ENCODE results near the gene PSMD11. TPM values are rescaled to one million over a fixed set of nuclear protein-coding genes. Genes with fewer than 3 reads are reported as not detected.

The PSMD11 gene
- polyA plus RNA-seq, 1 donor, result 58.1 TPM

DNA sequence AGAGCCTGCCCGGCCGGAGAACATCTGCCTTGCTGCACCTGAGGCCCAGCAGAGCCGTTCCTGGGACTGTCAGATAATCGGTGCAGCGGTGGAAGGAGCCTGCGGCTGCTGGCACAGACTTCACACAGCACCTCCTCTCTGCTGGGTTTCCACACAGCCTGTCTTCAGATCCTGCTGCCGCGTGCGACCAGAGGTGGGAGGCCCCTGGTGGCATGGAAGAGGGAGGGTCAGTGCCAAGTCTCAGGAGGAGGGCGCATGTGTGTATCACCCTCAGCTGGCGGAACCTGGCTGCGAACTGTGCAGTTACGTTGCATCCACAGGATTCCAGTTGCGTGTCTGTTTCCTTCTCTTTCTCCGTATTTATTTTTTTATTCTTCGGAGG, 45.8 kb downstream of the PSMD11 start:
- no peak for DNase-seq (ENCODE audit: low read depth)

DNA sequence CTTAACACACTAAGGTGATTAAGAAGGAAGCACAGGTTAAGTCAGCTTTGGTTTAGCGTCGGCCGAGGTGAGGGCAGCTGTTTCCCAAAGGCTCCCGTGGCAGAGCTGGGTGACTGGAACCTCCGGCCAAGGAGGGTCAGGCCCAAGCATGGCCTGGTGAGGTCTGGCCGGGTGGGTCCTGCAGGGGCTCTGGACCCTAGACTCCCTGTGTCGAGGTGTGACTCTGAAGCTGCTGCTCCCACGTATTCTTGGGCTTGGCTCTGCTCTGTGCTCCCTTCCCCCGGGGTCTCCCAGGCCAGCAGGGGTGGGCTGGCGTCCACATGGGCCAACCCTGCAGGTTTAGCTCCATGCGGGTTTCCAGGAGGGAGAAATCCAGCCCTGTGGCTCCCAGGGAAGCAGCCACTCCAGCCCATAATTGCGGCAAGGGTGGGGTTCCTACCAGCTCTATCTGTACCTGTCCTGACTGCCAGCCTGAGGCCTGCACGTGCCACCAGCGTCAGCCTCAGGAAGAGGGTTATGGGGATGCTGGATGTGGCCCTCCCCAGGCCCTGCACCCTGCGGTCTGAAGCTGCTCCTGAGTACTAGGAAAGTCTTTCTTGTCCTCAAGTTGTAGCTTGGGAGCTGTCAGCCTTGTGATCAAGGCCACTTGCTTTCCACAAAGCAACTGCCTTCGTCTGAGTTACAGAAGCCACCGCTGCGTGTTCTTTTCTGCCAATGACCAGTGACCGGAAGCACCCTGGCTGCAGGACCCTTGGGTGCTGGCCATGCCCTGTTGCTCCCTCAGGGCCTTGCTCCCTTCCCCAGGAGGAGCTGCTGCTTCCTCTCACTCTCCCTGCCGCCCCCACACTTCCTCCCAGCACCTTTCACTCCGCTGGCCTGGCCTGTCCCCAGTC, 47.3 kb downstream of the PSMD11 start:
- DNase-seq (ENCODE audit: low read depth), result no peak

DNA sequence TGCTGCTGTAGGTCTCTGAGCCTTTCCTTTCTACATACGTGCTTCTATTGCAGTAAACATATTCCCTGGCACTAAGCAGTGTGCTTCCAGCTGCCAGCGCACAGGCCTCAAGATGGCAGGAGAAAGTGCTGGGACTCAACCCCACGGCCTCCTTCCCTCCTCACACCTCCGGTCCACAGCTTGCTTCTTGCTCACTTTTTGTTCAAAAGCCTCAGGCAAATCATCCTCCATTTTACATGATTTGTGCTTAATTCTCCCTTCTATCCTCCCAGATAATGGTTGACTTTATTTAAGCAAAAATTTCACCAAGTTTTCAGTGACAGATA, 47.9 kb downstream of the PSMD11 start:
- no peak for DNase-seq (ENCODE audit: low read depth)

DNA sequence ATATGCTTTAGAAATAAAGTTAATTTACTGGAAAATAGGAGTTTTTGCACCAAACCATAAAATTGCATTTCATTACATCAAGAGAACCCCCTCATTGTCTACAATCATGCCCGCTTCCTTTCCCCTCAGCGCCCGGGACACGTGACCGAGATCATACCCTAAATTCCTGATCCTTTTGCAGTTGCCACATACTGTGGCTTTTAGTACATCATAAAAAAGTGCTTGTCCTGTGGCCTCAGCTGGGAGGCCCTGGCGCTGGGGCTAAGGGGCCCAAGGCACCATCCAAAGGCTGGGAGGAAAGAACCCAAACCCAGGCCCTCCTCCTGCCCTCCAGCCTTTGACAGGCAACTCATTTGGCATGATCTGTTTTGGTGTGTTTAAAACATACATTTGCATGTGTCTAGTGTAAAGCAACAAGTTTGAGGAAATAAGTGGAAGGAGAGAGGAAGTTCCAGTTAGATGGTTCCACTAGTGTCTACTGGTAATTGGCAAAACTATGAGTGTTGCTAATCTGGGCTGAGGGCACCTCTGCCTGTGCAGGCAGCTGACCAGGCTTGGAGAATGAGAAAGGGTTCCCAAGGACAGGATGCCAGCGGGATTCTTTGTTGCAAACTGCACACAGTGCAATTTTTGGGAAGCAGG, 48.5 kb downstream of the PSMD11 start:
- no peak for DNase-seq (ENCODE audit: low read depth)

DNA sequence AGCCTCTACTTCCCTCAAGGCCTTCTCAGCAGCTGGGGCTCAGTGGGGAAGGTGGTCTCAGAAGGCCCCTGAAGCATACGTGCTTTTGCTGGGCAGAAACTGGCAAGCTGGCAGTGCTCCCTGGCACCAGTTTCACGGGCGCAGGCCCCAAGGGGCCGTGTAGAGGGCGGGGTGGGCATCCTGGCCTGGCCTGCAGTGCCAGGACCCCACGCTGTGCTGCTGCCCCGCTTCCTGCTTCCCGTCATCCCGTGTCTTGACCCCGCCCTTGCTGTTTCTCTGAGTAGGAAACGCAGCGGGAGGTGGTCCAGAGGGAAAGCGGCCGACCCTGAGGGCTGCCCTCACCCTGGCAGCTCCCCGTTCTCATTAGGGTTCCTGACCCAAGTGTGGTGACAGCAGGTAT, 49.3 kb downstream of the PSMD11 start:
- no peak for DNase-seq (ENCODE audit: low read depth)

DNA sequence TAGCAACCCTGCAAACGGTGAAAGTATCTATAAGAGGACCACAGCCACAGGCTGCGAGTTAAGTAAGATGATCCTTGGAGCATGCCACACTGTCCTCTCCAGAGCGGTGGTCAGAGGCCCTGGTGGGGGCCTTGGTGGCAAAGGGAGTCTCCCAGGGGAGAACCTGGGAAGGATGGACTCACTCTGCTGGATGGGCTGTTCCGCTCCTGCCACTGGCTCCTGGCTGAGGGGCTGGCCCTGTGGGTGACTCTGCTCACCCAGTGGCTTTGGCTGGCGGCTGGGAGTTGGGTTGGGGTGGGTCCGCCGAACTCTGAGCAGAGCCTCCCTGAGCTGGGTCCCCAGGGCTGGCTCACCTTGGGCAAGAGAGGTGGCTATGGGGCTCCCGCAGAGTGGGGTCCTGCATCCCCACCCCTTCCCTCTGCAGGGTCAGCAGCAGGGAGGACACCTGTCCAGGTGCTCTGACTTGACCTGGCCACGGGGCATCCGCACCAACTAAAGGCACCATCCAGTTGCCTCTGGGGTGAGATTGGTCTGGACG, 49.7 kb downstream of the PSMD11 start:
- no peak for DNase-seq (ENCODE audit: low read depth)

DNA sequence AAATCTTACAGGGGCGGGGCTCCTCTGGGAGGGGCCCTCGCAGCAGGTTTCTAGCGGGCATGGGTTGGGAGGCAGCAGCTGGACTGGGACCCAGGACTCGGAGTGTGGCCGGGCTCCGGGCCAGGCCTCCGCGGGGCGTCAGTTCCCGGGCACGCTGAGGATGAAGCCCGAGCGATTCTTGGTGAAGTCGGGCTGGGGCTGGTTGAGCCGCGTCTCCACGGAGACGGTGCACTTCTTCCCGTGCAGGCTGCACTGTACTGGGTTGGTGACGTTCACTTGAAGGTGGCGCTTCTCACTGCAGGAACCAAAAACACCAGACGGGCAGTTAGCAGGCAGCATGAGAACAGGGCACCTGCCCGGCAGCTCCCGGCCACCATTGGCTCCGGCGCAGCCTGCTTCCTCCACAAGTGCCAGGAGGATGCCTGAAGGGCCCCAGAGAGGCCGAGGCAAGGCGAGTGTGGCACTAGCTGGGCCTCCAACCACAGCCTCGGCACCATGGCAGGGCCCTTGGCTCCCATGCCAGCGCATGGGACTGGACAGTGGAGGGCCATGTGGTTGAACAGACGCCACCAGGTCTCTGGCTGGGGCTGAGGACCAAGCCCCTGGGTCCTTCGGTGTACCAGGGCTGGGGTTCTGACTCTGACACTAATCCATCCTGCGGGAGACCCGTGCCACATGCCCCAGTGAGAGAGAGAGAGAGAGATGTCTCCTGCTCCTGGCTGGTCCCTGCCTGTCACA, 50.5 kb downstream of the PSMD11 start:
- no peak for DNase-seq (ENCODE audit: low read depth)

DNA sequence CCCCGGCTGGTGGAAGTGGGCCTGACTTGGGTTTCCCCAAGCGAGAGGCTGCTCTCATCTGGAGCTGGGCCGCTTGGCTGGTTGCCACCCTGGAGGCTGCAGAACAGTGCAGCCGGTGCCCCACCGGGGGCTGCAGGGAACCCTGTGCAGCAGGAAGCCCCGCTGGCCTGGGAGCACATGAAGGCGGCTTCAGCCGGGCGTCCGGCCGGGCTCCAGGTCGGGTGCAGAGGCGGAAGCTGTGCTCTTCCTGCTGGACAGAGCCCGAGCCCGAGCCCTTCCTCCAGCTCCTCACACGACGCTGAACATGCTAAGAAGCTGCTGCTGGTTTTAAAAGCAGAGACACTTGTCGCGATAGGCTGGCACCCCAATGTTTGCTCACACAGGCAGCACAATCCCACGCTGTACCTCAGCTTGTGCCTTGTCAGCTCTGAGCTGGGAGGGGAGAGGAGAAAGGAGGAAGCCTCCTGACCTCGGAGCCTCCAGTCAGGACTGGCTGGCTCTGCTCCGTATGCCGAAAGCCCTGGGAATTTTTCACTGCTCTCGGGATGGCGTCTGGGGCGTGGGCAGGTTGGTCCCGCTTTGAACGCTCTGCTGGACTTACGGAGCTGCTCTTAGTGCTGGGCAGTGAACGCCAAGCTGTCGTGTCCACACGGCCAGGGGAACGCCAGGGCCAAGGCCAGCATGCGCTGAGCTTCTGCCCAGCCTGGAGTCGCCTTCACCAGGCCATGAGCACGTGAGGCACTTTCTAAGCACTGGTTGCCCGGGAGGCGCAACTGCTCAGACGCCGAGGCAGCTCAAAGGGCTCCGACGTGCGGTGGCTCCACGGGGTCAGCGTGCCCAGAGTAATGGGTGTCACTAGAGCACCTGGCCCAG, 51.3 kb downstream of the PSMD11 start:
- DNase-seq (ENCODE audit: low read depth), result no peak

DNA sequence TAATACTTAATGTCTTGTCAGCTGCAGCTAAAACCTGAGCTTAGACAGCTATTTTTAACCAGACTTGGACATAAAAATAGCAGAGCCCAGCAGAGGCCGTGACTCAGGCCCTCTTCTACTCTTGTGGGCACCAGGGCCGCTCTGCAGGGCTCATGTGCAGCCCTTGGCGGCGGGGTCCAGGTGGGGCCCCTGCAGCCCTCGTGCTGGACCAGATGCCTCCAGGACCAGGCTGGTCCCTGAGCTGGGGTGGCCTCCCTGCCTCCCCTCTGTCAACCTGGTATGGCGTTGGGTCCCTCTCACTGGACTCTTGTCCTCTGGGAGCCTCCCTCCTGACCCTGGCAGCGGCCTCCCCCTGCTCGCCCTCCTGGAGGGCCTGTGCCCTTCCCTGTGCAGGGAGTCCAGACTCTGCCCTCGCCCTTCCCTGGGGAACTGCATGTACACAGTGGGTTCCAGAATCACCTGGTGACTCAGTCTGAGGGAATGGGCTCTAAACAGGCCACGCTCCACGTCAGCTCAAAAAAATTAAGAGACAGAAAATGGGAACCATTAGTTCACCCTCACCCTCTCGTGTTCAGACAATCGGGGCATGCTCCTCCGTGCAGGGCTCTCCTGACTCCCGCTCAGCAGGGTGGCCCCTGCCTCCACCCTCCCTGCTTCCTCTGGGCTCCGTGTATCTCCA, 52.2 kb downstream of the PSMD11 start:
- DNase-seq (ENCODE audit: low read depth), result no peak

DNA sequence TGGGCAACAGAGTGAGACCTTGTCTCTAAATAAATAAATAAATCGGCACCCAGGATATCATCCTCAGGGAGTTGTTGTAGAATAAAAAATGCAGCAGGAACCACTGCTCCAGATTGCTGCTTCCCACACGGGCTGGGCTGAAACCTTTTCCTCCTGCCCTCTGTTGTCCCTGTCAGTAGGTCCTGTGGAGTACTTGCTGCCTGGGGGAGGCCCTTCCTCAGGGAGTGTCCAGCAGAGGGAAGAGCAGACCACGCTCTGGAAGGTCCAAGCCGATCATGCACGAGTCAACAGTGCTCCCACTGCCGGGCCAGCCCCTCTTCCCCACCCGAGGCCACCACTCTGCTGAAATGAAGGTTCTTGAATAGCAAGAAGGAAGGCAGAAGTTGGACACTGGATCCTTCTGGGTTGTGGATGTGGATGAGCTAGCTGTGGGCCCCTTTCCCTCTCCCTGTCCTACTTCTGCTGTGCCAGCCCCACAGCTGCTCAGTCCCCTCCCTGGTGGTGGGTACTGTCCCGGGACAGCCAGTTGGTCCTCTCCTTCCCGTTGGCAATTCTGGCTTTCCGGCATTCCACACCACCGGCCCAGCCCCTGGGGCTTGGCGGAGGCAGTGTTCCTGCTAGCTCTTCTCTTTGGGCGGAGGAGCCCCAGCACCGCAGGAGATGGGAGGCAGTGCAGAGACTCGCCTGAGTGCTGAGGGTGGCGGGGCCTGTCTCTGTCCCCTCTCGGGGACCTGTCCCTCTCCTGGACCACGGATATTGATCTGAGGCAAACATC, 53.3 kb downstream of the PSMD11 start:
- no peak for DNase-seq (ENCODE audit: low read depth)

DNA sequence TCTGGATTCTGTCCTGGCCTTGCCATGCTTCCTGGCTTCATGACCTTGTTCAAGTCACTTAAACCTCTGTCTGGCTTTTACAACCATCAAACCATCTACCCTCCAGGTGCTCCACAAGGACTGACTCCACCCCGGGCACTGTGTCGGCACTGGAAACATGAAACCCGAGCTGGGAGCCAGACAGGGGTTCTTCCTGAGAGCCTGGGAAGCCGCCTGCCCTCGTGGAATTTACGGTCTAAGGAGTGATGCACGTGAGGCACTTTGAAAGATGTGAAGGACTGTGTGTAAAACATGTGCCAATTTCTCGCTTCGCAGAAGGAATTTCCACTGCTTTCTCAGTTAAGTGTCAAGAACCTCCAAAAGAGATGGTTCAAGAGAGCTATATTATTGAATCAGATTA, 54.1 kb downstream of the PSMD11 start:
- DNase-seq (ENCODE audit: low read depth), result no peak

DNA sequence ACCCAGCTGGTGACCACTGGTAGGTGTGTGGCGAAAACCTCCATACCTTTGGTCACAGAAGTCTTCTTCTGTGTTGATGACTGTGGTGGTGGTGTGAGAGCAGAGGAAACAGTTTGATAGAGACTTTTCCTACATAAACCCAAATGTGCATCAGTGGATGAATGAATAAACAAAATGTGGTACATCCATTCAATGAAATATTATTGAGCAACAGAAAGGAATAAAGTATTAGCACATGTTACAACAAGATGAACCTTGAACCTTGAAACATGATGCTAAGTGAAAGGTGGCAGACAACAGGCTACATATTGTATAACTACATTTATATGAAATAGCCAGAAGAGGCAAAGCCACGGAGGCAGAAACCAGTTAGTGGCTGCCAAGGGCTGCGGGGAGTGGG, 57.7 kb downstream of the PSMD11 start:
- DNase-seq (ENCODE audit: low read depth), result no peak

DNA sequence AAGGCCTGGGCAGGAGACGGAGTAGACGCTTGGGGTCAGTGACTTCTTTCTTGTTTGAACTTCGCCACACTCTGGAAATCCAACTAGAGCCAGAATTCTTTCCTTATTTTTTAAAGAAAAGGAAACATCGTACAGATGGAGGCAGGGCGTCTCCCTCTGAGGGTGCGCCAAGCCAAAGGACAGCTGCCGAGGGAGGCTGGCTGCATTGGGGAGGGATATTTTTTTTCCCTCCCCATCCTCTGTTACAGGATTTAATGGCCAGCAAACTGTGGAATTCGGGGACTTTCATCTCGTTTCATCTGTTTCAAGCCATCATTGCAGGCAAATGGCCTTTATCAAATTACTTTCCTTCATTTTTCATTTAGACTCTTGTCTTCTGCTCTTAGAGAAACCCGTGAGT, 58.4 kb downstream of the PSMD11 start:
- DNase-seq (ENCODE audit: low read depth), result no peak

DNA sequence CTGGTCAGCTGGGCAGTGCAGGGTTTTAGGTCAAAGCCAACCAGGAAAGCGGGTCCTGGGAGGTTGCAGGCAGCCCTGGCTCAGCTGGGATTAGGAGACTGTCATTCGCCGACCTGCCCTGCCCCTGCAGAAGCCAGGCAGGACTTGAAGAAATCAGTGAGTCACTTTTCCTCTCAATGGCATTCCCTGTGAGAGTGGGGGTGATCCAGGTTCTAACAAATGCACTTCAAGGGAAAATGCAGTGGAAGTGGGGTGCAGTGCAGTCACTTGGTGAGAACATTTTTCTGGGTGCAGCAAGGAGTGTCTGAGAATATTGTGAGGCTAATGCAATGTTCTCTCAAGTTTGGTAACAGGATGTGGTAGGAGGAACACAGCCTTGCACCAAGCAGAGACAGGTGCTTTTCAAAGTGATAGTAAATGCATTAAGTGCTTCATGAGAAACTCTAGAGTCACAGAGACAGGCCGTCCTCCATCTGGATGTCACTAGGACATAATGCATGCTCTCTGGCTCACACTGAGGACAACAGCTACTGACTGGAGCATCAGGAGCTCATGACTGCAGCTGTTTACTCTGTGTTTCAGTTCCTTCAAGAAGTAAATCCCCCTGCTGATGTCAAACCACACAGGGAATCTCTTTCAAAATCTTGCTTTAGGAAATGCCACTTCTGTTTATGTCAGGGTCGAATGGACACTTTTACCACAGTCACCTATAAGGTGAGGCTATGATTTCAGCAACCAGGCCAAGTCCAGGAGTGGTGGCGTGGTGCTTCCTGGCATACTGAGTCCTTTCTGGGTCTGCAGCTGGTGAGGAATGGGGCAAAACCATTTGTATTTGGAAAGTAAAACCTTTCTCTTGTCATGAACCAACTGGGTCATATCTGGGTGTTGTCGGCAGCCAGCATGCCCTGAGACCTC, 59.2 kb downstream of the PSMD11 start:
- DNase-seq (ENCODE audit: low read depth), result no peak

DNA sequence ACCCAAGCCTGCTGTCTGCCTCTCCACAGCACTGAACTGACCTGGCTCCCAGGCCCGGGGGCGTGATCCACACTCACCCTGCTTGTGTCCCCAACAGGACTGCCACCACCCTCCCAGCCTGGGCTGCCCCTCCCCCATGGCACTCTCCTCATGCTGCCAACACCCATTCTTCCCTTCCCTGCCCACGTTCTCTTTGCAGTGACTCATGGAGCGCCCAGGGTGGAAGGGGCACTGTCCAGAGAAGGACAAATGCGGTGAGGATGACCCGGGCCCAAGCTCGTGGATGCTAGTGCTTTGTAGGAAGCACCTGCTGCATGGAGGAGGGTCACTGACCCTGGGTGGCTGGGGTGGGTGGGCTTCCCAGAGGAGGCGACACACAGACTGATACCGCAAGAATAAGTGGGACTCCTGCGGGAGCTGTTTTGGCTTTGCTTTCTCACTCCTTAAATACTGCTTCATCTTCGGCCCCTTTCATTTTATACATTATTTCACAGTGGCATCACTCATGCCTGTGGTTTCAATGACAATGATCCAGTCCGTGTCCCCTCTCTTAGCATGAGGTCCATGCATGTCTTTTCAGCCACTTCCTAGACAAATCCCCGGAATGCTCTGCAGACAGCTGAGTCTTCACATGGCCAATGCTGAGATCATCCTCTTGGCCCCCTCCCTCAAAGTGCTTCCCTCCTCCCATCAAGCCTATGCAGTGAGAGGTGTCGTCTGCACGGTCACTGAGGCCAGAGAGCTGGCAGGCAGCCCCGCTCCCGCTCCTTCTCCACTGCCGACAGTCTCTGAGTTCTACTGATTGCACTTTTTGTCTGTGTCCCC, 60.1 kb downstream of the PSMD11 start:
- DNase-seq (ENCODE audit: low read depth), result no peak

DNA sequence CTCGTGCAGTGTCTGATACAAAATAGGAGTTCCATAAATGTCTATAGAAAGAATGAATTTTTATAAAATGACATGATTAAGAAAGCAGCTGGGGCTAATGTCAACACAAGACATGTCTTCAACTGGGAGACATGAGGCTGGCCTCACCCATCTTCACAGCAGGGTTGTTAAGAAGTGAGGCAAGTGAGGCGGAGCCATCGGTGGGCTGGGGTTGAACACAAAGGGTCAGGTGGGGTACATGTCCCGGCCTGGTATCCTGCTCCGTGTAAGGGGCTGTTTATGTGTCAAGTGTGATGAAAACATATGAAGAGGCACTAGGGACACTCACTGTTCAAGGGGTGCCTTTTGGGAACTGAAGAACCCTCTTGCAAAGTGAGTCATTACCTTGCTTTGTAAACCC, 64.6 kb downstream of the PSMD11 start:
- no peak for DNase-seq (ENCODE audit: low read depth)

DNA sequence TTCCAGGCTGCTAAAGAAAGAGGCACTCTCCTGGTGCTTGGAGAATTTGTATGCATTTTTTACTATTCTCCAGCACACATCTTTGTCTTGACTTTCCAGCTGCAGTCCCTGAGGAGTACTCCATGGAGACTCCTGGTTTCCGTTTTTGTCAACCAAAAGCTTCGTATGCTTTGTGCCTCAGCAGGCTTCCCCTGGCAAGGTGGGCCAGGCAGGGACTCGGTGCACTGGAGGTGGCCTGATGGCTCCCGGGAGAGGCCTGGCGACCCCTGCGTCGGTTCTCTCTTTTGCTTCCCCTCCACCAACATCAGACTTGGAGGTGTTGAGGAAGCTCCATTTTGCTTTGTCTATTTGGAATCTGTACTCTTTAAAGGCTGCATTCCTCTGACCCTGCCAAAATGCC, 66.2 kb downstream of the PSMD11 start:
- DNase-seq (ENCODE audit: low read depth), result no peak

DNA sequence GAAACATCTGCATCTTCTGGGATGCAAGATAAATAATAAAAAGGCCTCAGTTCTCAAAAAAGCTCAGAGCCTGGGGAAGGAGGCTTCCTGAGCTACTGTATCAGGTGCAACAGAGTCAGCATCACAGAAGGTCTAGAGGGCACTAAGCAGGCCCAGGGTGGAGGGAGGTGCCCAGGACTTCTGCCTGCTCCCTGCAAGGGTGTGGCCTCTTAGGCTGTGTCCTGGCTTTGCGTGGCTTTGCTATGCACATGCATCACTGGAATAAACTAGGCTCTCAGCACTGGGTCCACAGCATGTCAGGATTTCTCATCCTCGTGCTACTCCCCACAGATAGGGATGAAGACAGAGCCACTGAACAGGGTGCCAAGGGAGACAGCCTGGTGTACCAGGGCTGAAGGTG, 68.0 kb downstream of the PSMD11 start:
- no peak for DNase-seq (ENCODE audit: low read depth)
